GM21526 (cell line): ENCODE results near the gene GPR50.

Experiments
- ATAC-seq: cut with Tn5 transposase; IDR thresholded peaks from one replicate; pipeline ENCODE4 v1.9.1; 2021; ENCODE audit warnings: moderate library complexity; ENCODE audit not compliant: unreplicated experiment, low FRiP score

Gene GPR50

GRCh38 chrX:151176231-151176750 is at the start of gene GPR50:
Gene GPR50, plus strand, starts transcription at chrX:151176584. Its CDS starts 138 bp downstream, at chrX:151176722.
- ATAC-seq: no peak

- no peak for ATAC-seq
These were observed 43.9 kb upstream of the GPR50 start for GRCh38 chrX:151132531-151132930.

GRCh38 chrX:151151665-151152267 is 24.6 kb upstream of the GPR50 start:
- ATAC-seq: no peak

GRCh38 chrX:151153086-151153485 is 23.3 kb upstream of the GPR50 start:
- ATAC-seq: no peak

GRCh38 chrX:151153667-151154066 is 22.7 kb upstream of the GPR50 start:
- ATAC-seq: no peak

- no peak for ATAC-seq
These were observed 21.1 kb upstream of the GPR50 start for GRCh38 chrX:151155234-151155633.

GRCh38 chrX:151161690-151162089 is 14.7 kb upstream of the GPR50 start:
- ATAC-seq: no peak

GRCh38 chrX:151167791-151168345 is 8.5 kb upstream of the GPR50 start:
- no peak for ATAC-seq

- no peak for ATAC-seq
These were observed 6.6 kb upstream of the GPR50 start for GRCh38 chrX:151169783-151170182.

- no peak for ATAC-seq
These were observed 1.7 kb upstream of the GPR50 start for GRCh38 chrX:151174581-151175282.

GRCh38 chrX:151175283-151176062 is 911 bp upstream of the GPR50 start:
- no peak for ATAC-seq

- no peak for ATAC-seq
These were observed 1.0 kb downstream of the GPR50 start for GRCh38 chrX:151177141-151178027.

GRCh38 chrX:151178746-151179145 is 2.4 kb downstream of the GPR50 start:
- ATAC-seq: no peak

GRCh38 chrX:151180400-151180799 is 4.0 kb downstream of the GPR50 start:
- ATAC-seq: no peak

- no peak for ATAC-seq
These were observed 4.7 kb downstream of the GPR50 start for GRCh38 chrX:151181088-151181487.

GRCh38 chrX:151183233-151183753 is 6.9 kb downstream of the GPR50 start:
- no peak for ATAC-seq

- no peak for ATAC-seq
These were observed 7.7 kb downstream of the GPR50 start for GRCh38 chrX:151183912-151184565.

- ATAC-seq: no peak
These were observed 8.3 kb downstream of the GPR50 start for GRCh38 chrX:151184705-151185104.

- no peak for ATAC-seq
These were observed 30.5 kb downstream of the GPR50 start for GRCh38 chrX:151206871-151207270.
